Cardiac muscle cell (in vitro differentiated cells and primary cell): ENCODE data around the gene WDPCP. TPM values are rescaled to one million over a fixed set of nuclear protein-coding genes. Genes with fewer than 3 reads are reported as not detected.

ENCODE experiments used
- DNase-seq, 2 donors: peaks; one replicate each; pipeline versions ENCODE4 v3.0.0 to v3.0.0-alpha.2; 2010 to 2017; ENCODE audit warnings: low read depth in 1 of 2, low spot score in 1 of 2
- H3K27ac ChIP-seq: fragments of 200-600 bp; sonication (generic); 2 replicates; pipeline ENCODE4 v1.5.1; 2016
- H3K27me3 ChIP-seq: fragments of 200-600 bp; sonication (generic); 2 replicates; pipeline ENCODE4 v1.6.0; 2016; ENCODE audit warnings: control low read depth
- H3K36me3 ChIP-seq: fragments of 200-600 bp; sonication (generic); 2 replicates; pipeline ENCODE4 v1.5.1; 2016; ENCODE audit warnings: control low read depth
- H3K4me1 ChIP-seq: fragments of 200-600 bp; sonication (generic); 2 replicates; pipeline ENCODE4 v1.8.1; 2017; ENCODE audit warnings: low read depth, mild to moderate bottlenecking, mixed run types
- H3K4me3 ChIP-seq: fragments of 200-600 bp; sonication (generic); 2 replicates; pipeline ENCODE4 v1.5.1; 2016; ENCODE audit warnings: mild to moderate bottlenecking
- H3K9me3 ChIP-seq: fragments of 200-600 bp; sonication (generic); 2 replicates; pipeline ENCODE4 v1.5.1; 2017; ENCODE audit warnings: low read depth, mild to moderate bottlenecking, control low read depth
- polyA plus RNA-seq: library from polyadenylated mRNA; unstranded; fragments of >200 nt; fragmentation: Nextera tagmentation; extraction: Ambion mirVana; gene quantifications from 2 replicates; pipeline ENCODE4 v1.2.1, GENCODE V29; 2016
- total RNA-seq: library from RNA; depleted of rRNA; stranded (reverse); fragments of >200 nt; gene quantifications from 2 replicates; pipeline ENCODE4 v1.2.3, GENCODE V29; 2016
- TF ChIP-seq, protein P1 (sequence below): IDR thresholded peaks from 2 replicates; pipeline ENCODE4 v1.5.1; 2012; ENCODE audit warnings: low read depth, mild to moderate bottlenecking, low read length

The WDPCP gene
- total and polyA plus RNA-seq, 2 experiments from 2014 or later: 6.7 to 9.2 TPM

DNA sequence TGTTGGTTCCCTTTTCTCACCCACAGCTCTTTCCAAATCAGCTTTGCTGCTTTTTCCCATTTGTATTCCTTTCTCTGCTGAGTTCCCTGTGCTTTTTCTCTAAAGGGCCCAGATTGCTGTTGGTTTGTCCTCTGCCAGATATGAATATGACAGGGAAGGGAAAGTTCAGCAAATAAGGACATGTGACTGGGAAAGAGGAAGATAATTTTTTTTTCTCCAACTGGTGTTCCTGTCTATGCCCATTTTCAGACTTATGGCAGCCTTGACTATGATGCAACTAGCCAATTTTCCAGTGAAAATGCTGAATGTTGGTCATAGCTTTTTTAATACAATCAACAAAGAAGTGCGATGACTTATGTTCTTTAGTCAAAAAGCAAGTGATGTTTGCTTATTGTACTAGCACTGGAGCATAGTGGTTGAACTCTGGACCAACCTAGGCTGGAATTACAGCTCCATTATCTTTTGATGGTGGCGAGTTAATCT is 8.2 kb upstream of the WDPCP start:
- no peak overlapping the region for H3K27ac ChIP-seq
- TF ChIP-seq, protein P1, sequence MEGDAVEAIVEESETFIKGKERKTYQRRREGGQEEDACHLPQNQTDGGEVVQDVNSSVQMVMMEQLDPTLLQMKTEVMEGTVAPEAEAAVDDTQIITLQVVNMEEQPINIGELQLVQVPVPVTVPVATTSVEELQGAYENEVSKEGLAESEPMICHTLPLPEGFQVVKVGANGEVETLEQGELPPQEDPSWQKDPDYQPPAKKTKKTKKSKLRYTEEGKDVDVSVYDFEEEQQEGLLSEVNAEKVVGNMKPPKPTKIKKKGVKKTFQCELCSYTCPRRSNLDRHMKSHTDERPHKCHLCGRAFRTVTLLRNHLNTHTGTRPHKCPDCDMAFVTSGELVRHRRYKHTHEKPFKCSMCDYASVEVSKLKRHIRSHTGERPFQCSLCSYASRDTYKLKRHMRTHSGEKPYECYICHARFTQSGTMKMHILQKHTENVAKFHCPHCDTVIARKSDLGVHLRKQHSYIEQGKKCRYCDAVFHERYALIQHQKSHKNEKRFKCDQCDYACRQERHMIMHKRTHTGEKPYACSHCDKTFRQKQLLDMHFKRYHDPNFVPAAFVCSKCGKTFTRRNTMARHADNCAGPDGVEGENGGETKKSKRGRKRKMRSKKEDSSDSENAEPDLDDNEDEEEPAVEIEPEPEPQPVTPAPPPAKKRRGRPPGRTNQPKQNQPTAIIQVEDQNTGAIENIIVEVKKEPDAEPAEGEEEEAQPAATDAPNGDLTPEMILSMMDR: no peak
- H3K9me3 ChIP-seq: no peaks in the 10 kb centered on the region

DNA sequence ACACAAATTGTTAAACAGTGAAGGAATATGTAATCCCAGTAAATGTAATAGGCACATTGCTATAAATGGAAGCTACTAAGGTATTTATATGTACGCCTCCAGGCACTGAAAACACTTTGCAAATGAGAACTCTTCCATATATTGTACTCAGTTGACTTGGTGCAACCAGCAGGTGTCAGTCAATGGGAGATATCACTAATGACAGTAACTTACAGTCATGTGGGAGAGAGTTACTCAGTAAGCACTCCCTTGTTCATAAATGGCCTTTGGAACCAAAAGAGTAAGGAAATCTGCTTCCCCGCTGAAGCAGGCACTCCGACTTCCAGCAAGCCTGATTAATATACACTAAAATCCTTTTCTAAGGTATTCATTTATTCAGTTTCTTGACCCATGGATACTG is 6.4 kb upstream of the WDPCP start:
- H3K27me3 ChIP-seq: no peaks in the 10 kb centered on the region
- H3K4me1 ChIP-seq: peaks cover 59% of the 10 kb centered on the region
- H3K36me3 ChIP-seq: peaks cover 60% of the 10 kb centered on the region
- DNase-seq: no peak
- no peak overlapping the region for H3K27ac ChIP-seq
- no peaks in the 10 kb centered on the region for H3K9me3 ChIP-seq
- H3K4me3 ChIP-seq: no peak overlapping the region
- TF ChIP-seq, protein P1: no peak

More for the DNA sequence above, 8.2 kb upstream of the WDPCP start:
- H3K4me1 ChIP-seq: peaks cover 68% of the 10 kb centered on the region
- H3K4me3 ChIP-seq: no peak overlapping the region
- H3K36me3 ChIP-seq: peaks cover 70% of the 10 kb centered on the region
- DNase-seq: no peak
- no peaks in the 10 kb centered on the region for H3K27me3 ChIP-seq

DNA sequence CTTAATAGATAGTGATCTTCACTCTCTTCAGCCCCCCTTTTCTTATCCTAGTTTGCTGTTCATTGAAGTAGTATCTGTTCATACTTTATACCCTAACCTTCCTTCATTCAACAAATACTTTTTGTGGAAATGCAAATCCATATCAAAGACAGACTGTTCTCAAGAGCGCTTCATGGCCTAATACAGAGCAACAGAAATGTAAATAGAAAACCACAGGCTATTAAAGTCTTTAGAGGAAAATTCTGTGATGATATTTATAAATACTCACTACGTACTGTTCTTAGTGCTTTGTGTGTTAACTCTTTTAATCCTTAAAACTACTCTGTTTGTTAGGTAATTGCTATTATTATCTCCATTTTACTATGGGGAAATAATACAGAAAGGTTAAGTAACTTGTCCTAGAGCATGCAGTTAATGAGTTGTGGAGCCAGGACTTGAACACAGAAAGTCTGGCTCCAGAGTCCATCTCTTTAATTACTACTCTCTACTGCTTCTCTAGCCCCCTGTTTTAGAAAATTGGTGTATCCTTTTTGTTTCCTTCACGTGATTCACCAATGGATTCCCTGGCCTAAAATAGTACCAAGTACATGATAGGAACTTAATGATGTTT is 3.4 kb upstream of the WDPCP start:
- peaks cover 45% of the 10 kb centered on the region for H3K4me1 ChIP-seq
- TF ChIP-seq, protein P1: no peak
- H3K4me3 ChIP-seq: peak overlapping the region; percentile 89
- DNase-seq: no peak
- no peaks in the 10 kb centered on the region for H3K27me3 ChIP-seq
- peaks cover 36% of the 10 kb centered on the region for H3K36me3 ChIP-seq
- peak overlapping the region; percentile 99 for H3K27ac ChIP-seq
- H3K9me3 ChIP-seq: no peaks in the 10 kb centered on the region

DNA sequence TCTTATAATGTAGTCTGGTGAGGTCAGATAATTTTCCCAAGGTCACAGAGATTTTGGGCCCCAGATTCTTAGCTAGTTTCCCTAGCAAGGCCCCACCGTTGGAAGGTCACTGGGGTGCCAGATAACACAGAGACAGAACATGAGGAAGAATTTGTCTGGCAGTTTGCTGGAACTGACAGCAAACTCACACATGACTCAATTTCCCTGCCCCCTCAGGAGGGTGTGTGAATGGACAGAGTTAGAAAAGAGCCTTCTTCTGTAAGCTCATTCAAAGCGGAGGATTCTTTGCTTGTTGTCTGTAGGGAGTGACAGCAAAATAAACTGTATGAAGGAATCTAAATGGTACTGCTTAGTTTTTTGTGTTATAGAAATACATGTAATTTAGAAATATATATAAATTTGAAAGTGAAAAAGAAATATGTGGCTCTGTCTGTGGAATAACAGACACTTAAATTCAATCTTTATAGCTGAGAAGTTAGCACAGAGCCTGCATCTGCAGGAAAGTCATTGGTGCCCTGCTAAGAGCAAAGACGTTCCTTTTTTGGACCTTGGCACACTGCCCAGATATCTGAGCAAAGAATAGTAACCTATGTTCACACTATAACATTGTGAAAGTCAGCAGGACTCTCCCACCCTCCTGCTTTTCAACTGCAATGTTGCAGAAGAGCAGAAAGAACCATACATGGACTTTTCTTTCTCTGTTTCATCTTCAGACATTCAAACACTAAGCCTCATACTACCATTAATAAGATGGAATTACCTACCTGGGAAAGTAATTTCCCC is 2.5 kb upstream of the WDPCP start:
- H3K4me3 ChIP-seq: peak overlapping the region; percentile 89
- DNase-seq: peak; percentile 66 to 91
- H3K4me1 ChIP-seq: peaks cover 43% of the 10 kb centered on the region
- peak overlapping the region; percentile 99 for H3K27ac ChIP-seq
- TF ChIP-seq, protein P1: no peak
- H3K36me3 ChIP-seq: peaks cover 29% of the 10 kb centered on the region
- no peaks in the 10 kb centered on the region for H3K27me3 ChIP-seq
- H3K9me3 ChIP-seq: no peaks in the 10 kb centered on the region

DNA sequence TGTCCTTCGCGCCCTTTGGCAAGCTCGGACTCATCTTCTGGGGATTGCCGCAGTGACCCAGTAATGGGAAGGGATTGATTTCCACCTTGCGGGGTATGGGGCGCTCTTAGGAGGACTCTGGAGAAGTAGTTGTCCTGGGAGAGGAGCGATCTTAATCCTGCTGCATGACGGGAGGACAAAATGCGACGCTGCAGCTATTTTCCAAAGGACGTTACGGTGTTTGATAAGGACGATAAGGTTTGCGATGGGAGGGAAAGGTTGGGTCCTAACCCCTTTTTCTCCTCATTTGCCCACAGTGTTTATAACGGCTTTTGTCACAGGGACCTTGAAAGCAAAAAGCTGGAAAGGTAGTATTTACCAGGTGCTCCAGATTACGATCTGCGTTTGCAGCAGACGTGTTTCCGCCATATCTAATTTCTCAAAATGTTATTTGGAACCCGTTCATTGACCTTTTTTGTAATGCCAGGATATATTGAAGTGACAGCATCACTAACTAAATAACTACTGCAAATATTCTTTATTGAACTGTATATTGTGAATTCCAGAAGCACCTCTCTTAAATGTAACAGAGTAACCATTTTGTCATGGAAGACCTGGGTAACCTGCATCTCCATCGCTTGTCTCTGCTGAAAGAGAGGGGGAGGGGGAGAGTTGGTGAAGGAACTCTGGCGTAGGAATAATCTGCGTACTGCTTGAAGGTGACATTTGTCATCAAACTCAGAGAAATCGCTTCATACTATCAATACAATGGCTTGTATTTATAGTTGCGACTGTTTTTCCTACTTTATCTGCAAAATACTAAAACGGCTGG is 1.1 kb upstream of the WDPCP start:
- DNase-seq: peak in 1 of 2 donors; percentile 32
- TF ChIP-seq, protein P1: no peak
- H3K4me3 ChIP-seq: peak overlapping the region; percentile 89
- H3K4me1 ChIP-seq: peaks cover 41% of the 10 kb centered on the region
- H3K36me3 ChIP-seq: peaks cover 16% of the 10 kb centered on the region
- no peaks in the 10 kb centered on the region for H3K27me3 ChIP-seq
- H3K27ac ChIP-seq: peak overlapping the region; percentile 99
- no peaks in the 10 kb centered on the region for H3K9me3 ChIP-seq
